Right atrium auricular region (tissue), 2 donors: ENCODE measurements around the gene LCT. TPM values are rescaled to one million over a fixed set of nuclear protein-coding genes. Genes with fewer than 3 reads are reported as not detected.

Experiments
- DNase-seq: peaks from one replicate; pipeline ENCODE4 v3.0.0-alpha.2; 2019; ENCODE audit warnings: low spot score
- H3K27ac ChIP-seq, 2 donors: fragments of 200-600 bp; sonication (generic); 1 replicate in 1 of 2; 2 replicates in 1 of 2; pipeline ENCODE4 v1.5.1; 2016 to 2019
- H3K27me3 ChIP-seq, 2 donors: fragments of 200-600 bp; sonication (generic); one replicate each; pipeline versions ENCODE4 v1.5.1 to v1.6.0; 2017 to 2019
- H3K36me3 ChIP-seq: fragments of 200-600 bp; sonication (generic); one replicate; pipeline ENCODE4 v1.5.1; 2016
- H3K4me1 ChIP-seq, 2 donors: fragments of 200-600 bp; sonication (generic); one replicate each; pipeline versions ENCODE4 v1.5.1 to v1.6.0; 2017 to 2019
- H3K4me3 ChIP-seq, 2 donors: fragments of 200-600 bp; sonication (generic); 1 replicate in 1 of 2; 2 replicates in 1 of 2; pipeline ENCODE4 v1.5.1; 2017 to 2019; ENCODE audit warnings: mild to moderate bottlenecking in 1 of 2, moderate library complexity in 1 of 2
- H3K9me3 ChIP-seq, 2 donors: fragments of 200-600 bp; sonication (generic); one replicate each; pipeline ENCODE4 v1.5.1; 2019
- CTCF ChIP-seq, 2 donors: fragments of 200-600 bp; sonication (generic); IDR thresholded peaks; one replicate each; pipeline ENCODE4 v1.5.1; 2019; ENCODE audit warnings: antibody characterized with exemption in 2 of 2
- total RNA-seq, 2 donors: library from RNA; depleted of rRNA; stranded (reverse); fragments of >200 nt; gene quantifications; one replicate each; pipeline ENCODE4 v1.1.0, GENCODE V29; 2016

LCT gene
- total RNA-seq, 2 donors from 2014 or later = not detected

- Histone ChIP-seq H3K4me1 (no peaks in the 10 kb centered on the region), H3K9me3 (no peaks in the 10 kb centered on the region), H3K36me3 (peaks cover 94% of the 10 kb centered on the region), H3K4me3 (no peak overlapping the region), H3K27ac (no peak overlapping the region), H3K27me3 (no peaks in the 10 kb centered on the region)
- TF ChIP-seq CTCF (IDR thresholded peaks at IDR 0.05) = no peak
- no peak for DNase-seq
Measured at GRCh38 chr2:135768863-135769262, 68.1 kb downstream of the LCT start.

GRCh38 chr2:135762530-135762929 lies 74.5 kb downstream of the LCT start:
- Histone ChIP-seq H3K4me3 (no peak overlapping the region), H3K4me1 (no peaks in the 10 kb centered on the region), H3K36me3 (peaks cover 97% of the 10 kb centered on the region), H3K9me3 (peaks cover 0 to 2% of the 10 kb centered on the region in 2 donors), H3K27me3 (no peaks in the 10 kb centered on the region), H3K27ac (no peak overlapping the region)
- DNase-seq = no peak
- TF ChIP-seq CTCF (IDR thresholded peaks at IDR 0.05) = no peak

- DNase-seq = no peak
Measured at GRCh38 chr2:135762022-135762421, 75.0 kb downstream of the LCT start.

GRCh38 chr2:135756692-135757091 lies 80.3 kb downstream of the LCT start:
- H3K27me3 ChIP-seq = no peaks in the 10 kb centered on the region
- H3K27ac ChIP-seq = no peak overlapping the region
- DNase-seq = no peak
- peaks cover 96% of the 10 kb centered on the region for H3K36me3 ChIP-seq
- no peaks in the 10 kb centered on the region for H3K4me1 ChIP-seq
- H3K9me3 ChIP-seq = peaks cover 0 to 20% of the 10 kb centered on the region in 2 donors
- H3K4me3 ChIP-seq = no peak overlapping the region
- no peak for TF ChIP-seq CTCF (IDR thresholded peaks at IDR 0.05)

More at GRCh38 chr2:135762022-135762421, 75.0 kb downstream of the LCT start:
- Histone ChIP-seq H3K4me3 (no peak overlapping the region), H3K9me3 (peaks cover 0 to 7% of the 10 kb centered on the region in 2 donors), H3K27me3 (no peaks in the 10 kb centered on the region), H3K36me3 (peaks cover 98% of the 10 kb centered on the region), H3K4me1 (no peaks in the 10 kb centered on the region), H3K27ac (no peak overlapping the region)
- TF ChIP-seq CTCF (IDR thresholded peaks at IDR 0.05) = no peak

- no peak for DNase-seq
- H3K4me3 ChIP-seq = no peak overlapping the region
- peaks cover 86% of the 10 kb centered on the region for H3K36me3 ChIP-seq
- no peak for TF ChIP-seq CTCF (IDR thresholded peaks at IDR 0.05)
- peaks cover 0 to 20% of the 10 kb centered on the region in 2 donors for H3K9me3 ChIP-seq
- no peaks in the 10 kb centered on the region for H3K27me3 ChIP-seq
- no peaks in the 10 kb centered on the region for H3K4me1 ChIP-seq
- H3K27ac ChIP-seq = no peak overlapping the region
Measured at GRCh38 chr2:135755573-135755972, 81.4 kb downstream of the LCT start.

GRCh38 chr2:135745545-135745944 lies 91.4 kb downstream of the LCT start:
- peaks cover 0 to 27% of the 10 kb centered on the region in 2 donors for H3K4me1 ChIP-seq
- no peak overlapping the region for H3K27ac ChIP-seq
- H3K9me3 ChIP-seq = no peaks in the 10 kb centered on the region
- H3K4me3 ChIP-seq = no peak overlapping the region
- no peak for TF ChIP-seq CTCF (IDR thresholded peaks at IDR 0.05)
- DNase-seq = no peak
- H3K36me3 ChIP-seq = peaks cover 27% of the 10 kb centered on the region
- no peaks in the 10 kb centered on the region for H3K27me3 ChIP-seq
